Body of pancreas (tissue), 4 donors: ENCODE measurements around the gene PPP3CB. TPM values are rescaled to one million over a fixed set of nuclear protein-coding genes. Genes with fewer than 3 reads are reported as not detected.

Source experiments
- ATAC-seq: fragments of 150-250 bp; one replicate; pipeline ENCODE4 v1.9.1; 2016
- DNase-seq, 4 donors: peaks; one replicate each; pipeline ENCODE4 v3.0.0-alpha.2; 2019
- H3K27ac ChIP-seq, 4 donors: fragments of 200-600 bp; sonication (generic); 1 replicate in 3 of 4; 2 replicates in 1 of 4; pipeline versions ENCODE4 v1.5.1 to v1.6.1; 2016 to 2019; ENCODE audit warnings: mild to moderate bottlenecking in 1 of 4, mixed read lengths in 1 of 4, moderate library complexity in 1 of 4
- H3K27me3 ChIP-seq, 2 donors: fragments of 200-600 bp; sonication (generic); one replicate each; pipeline ENCODE4 v1.6.0; 2016; ENCODE audit warnings: mild to moderate bottlenecking in 1 of 2
- H3K36me3 ChIP-seq, 2 donors: fragments of 200-600 bp; sonication (generic); replicated peaks in 1 of 2; 2 replicates each; pipeline ENCODE4 v1.5.1; 2016; ENCODE audit warnings: low read depth in 2 of 2; ENCODE audit not compliant: insufficient read depth in 1 of 2
- H3K4me1 ChIP-seq: fragments of 200-600 bp; sonication (generic); one replicate; pipeline ENCODE4 v1.6.0; 2016
- H3K4me3 ChIP-seq, 2 donors: fragments of 200-600 bp; sonication (generic); 1 replicate in 1 of 2; 2 replicates in 1 of 2; pipeline ENCODE4 v1.5.1; 2016 to 2019
- H3K9me3 ChIP-seq, 3 donors: fragments of 200-600 bp; sonication (generic); 1 replicate in 2 of 3; 2 replicates in 1 of 3; pipeline ENCODE4 v1.5.1; 2016
- POLR2A ChIP-seq, 3 donors: fragments of 450-650 bp; IDR thresholded peaks; one replicate each; pipeline ENCODE4 v1.6.1; 2016; ENCODE audit warnings: antibody characterized with exemption in 3 of 3, mild to moderate bottlenecking in 2 of 3
- WGBS, 2 donors: methylation state at CpG; one replicate each; pipeline ENCODE4 v1.1.5; 2017; 5-methylcytosine and 5-hydroxymethylcytosine counted together
- intact Hi-C: fragments of 100-400 bp; cut with DNase I; formaldehyde crosslinking; loops from one replicate; pipeline ENCODE4 v1.15.1; 2023
- total RNA-seq, 2 donors: library from RNA; depleted of rRNA; stranded (reverse); fragments of >200 nt; gene quantifications; one replicate each; pipeline ENCODE4 v1.1.0, GENCODE V29; 2016
- TF ChIP-seq, protein P1 (sequence below), 7 experiments: fragments of 450-650 bp in 4 of 7; fragments of 200-600 bp in 3 of 7; sonication (generic) in 3 of 7; IDR thresholded peaks; one replicate each; pipeline ENCODE4 v1.5.1; 2016 to 2019; ENCODE audit warnings: antibody characterized with exemption in 7 of 7

PPP3CB gene
- total RNA-seq: 10 to 100 TPM; 20.4 to 27.5 TPM

DNA sequence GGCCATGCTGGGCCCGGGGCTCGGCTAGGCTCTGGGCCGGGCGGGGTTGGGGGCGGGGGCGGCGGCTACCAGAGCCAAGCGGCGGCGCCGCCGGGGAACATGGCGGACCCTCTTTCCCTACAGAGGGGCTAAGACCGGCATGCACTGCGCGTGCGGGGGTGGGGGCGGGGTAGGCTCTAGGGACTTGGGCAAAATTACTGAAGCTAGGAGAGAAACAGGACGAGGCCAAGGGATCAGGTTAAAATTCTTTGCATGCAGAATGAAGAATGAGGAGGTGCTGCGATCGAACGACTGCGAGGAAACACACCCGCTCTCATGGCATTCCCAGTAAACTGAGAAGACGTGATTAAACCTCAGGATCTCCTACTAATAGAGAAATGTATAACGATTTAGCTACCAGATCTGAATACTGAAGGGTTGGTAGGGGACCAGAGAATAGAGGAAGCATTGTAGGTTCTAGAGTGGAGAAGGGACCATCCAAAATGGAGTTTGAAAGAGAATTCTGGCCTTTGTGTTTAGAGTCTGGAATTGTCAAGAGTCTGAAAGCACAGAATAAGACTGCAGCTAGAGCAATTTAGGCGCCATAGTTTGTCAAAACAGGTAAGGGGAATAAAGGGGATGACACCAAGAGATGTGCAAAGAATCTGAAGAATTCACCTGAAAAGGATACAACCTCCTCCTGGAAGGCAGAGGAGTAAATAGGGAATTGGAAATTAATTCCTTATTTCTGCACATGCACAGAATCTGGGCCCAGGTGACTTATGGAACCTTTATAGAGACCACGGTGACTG lies at the start of gene PPP3CB:
PPP3CB (minus strand) TSS at position 141 of the 791 bp plus-strand sequence; CDS start at position 6, 135 bp downstream.
- Histone ChIP-seq H3K4me1 (peaks cover 31% of the 10 kb centered on the region), H3K27me3 (no peaks in the 10 kb centered on the region), H3K4me3 (peak within 1 kb of the TSS; percentile 44 to 93), H3K9me3 (no peaks in the 10 kb centered on the region), H3K36me3 (peaks cover 0 to 7% of the 10 kb centered on the region in 2 donors), H3K27ac (peak within 1 kb of the TSS; percentile 85 to 96 (median 96))
- DNase-seq (peak; percentile 88 to 94 (median 92)), ATAC-seq (peak; percentile 91)
- 5 to 11% methylated on average over 14 to 28 of the region's 28 CpGs for WGBS, 2 donors
- TF ChIP-seq, protein P1, sequence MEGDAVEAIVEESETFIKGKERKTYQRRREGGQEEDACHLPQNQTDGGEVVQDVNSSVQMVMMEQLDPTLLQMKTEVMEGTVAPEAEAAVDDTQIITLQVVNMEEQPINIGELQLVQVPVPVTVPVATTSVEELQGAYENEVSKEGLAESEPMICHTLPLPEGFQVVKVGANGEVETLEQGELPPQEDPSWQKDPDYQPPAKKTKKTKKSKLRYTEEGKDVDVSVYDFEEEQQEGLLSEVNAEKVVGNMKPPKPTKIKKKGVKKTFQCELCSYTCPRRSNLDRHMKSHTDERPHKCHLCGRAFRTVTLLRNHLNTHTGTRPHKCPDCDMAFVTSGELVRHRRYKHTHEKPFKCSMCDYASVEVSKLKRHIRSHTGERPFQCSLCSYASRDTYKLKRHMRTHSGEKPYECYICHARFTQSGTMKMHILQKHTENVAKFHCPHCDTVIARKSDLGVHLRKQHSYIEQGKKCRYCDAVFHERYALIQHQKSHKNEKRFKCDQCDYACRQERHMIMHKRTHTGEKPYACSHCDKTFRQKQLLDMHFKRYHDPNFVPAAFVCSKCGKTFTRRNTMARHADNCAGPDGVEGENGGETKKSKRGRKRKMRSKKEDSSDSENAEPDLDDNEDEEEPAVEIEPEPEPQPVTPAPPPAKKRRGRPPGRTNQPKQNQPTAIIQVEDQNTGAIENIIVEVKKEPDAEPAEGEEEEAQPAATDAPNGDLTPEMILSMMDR (IDR thresholded peaks at IDR 0.05): no peak
- intact Hi-C loops: no loop called here

GRCh38 chr10:73545357-73545756 lies 49.5 kb upstream of the PPP3CB start:
- DNase-seq (no peak), ATAC-seq (no peak)
- intact Hi-C loops: no loop called here
- H3K27ac ChIP-seq: no peak overlapping the region
- 76 to 81% methylated on average over 2 of the region's 2 CpGs for WGBS, 2 donors
- no peaks in the 10 kb centered on the region for H3K27me3 ChIP-seq
- no peaks in the 10 kb centered on the region for H3K9me3 ChIP-seq
- H3K4me3 ChIP-seq: no peak overlapping the region
- H3K4me1 ChIP-seq: no peaks in the 10 kb centered on the region
- H3K36me3 ChIP-seq: peaks cover 8 to 9% of the 10 kb centered on the region in 2 donors
- TF ChIP-seq, protein P1 (IDR thresholded peaks at IDR 0.05): no peak
- TF ChIP-seq POLR2A (IDR thresholded peaks at IDR 0.05): no peak

DNA sequence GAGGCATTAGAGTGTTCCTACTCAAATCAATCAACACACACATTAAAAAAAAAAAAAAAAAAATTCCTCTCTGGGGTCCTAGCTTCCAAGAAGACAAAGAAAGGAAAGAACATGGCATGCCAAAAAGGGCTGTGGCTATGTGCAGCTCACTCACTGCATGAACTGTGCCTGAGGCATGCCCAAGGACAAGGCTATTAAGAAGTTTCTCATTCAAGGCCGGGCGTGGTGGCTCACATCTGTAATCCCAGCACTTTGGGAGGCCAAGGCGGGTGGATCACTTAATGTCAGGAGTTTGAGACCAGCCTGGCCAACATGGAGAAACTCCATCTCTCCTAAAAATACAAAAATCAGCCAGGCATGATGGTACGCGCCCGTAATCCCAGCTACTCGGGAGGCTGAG lies 41.9 kb upstream of the PPP3CB start:
- DNase-seq: no peak
- Histone ChIP-seq H3K4me3 (no peak overlapping the region), H3K9me3 (no peaks in the 10 kb centered on the region), H3K27me3 (no peaks in the 10 kb centered on the region), H3K36me3 (peaks cover 9 to 10% of the 10 kb centered on the region in 2 donors), H3K4me1 (no peaks in the 10 kb centered on the region), H3K27ac (no peak overlapping the region)
- no peak for ATAC-seq
- intact Hi-C loops: no loop called here
- TF ChIP-seq, protein P1 (IDR thresholded peaks at IDR 0.05): no peak
- no peak for TF ChIP-seq POLR2A (IDR thresholded peaks at IDR 0.05)
- 91 to 96% methylated on average over 7 of the region's 7 CpGs for WGBS, 2 donors

GRCh38 chr10:73537288-73537687 lies 41.5 kb upstream of the PPP3CB start:
- TF ChIP-seq, protein P1 (IDR thresholded peaks at IDR 0.05): no peak
- no peak for TF ChIP-seq POLR2A (IDR thresholded peaks at IDR 0.05)
- no peak for ATAC-seq
- WGBS, 2 donors: 77 to 81% methylated on average over 2 of the region's 2 CpGs
- peaks cover 9 to 10% of the 10 kb centered on the region in 2 donors for H3K36me3 ChIP-seq
- no peaks in the 10 kb centered on the region for H3K9me3 ChIP-seq
- DNase-seq: no peak
- H3K27me3 ChIP-seq: no peaks in the 10 kb centered on the region
- intact Hi-C loops: no loop called here
- no peaks in the 10 kb centered on the region for H3K4me1 ChIP-seq
- H3K27ac ChIP-seq: no peak overlapping the region
- no peak overlapping the region for H3K4me3 ChIP-seq

- intact Hi-C loops: no loop called here
- Histone ChIP-seq H3K27me3 (no peaks in the 10 kb centered on the region), H3K27ac (no peak overlapping the region), H3K9me3 (no peaks in the 10 kb centered on the region), H3K4me3 (no peak overlapping the region), H3K4me1 (no peaks in the 10 kb centered on the region), H3K36me3 (peaks cover 0 to 4% of the 10 kb centered on the region in 2 donors)
- 73 to 90% methylated on average over 1 of the region's 1 CpG for WGBS, 2 donors
- DNase-seq (no peak), ATAC-seq (no peak)
- no peak for TF ChIP-seq POLR2A (IDR thresholded peaks at IDR 0.05)
- TF ChIP-seq, protein P1 (IDR thresholded peaks at IDR 0.05): no peak
These were observed 39.0 kb upstream of the PPP3CB start for GRCh38 chr10:73534857-73535256.
